ENCODE data around the gene MAD2L2.

DNA sequence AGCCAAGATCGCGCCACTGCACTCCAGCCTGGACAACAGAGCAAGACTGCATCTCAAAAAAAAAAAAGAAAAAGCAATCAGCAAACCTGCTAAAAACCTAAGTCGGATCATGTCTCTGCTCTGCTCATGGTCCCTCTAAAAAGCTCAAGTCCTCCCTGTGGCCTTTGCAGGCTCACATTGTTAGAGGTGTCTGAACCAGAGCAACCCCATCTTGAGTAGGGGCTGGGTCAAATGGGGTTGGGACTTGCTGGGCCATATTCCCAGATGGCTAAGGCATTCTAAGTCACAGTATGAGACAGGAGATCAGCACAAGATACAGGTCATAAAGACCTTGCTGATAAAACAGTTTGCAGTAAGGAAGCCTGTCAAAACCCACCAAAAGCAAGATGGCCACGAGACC is 7.6 kb upstream of the MAD2L2 start:
- TF ChIP-seq POLR2A (IDR thresholded peaks at IDR 0.05) (no peak), CTCF (IDR thresholded peaks at IDR 0.05) (no peak)

All from right lobe of liver (tissue), 4 donors.